Measurements from ENCODE around the gene GLP1R. TPM values are rescaled to one million over a fixed set of nuclear protein-coding genes. Genes with fewer than 3 reads are reported as not detected.

The GLP1R gene
- total RNA-seq, 1 experiment from 2014 or later: 1.8 TPM

- TF ChIP-seq, protein P1, sequence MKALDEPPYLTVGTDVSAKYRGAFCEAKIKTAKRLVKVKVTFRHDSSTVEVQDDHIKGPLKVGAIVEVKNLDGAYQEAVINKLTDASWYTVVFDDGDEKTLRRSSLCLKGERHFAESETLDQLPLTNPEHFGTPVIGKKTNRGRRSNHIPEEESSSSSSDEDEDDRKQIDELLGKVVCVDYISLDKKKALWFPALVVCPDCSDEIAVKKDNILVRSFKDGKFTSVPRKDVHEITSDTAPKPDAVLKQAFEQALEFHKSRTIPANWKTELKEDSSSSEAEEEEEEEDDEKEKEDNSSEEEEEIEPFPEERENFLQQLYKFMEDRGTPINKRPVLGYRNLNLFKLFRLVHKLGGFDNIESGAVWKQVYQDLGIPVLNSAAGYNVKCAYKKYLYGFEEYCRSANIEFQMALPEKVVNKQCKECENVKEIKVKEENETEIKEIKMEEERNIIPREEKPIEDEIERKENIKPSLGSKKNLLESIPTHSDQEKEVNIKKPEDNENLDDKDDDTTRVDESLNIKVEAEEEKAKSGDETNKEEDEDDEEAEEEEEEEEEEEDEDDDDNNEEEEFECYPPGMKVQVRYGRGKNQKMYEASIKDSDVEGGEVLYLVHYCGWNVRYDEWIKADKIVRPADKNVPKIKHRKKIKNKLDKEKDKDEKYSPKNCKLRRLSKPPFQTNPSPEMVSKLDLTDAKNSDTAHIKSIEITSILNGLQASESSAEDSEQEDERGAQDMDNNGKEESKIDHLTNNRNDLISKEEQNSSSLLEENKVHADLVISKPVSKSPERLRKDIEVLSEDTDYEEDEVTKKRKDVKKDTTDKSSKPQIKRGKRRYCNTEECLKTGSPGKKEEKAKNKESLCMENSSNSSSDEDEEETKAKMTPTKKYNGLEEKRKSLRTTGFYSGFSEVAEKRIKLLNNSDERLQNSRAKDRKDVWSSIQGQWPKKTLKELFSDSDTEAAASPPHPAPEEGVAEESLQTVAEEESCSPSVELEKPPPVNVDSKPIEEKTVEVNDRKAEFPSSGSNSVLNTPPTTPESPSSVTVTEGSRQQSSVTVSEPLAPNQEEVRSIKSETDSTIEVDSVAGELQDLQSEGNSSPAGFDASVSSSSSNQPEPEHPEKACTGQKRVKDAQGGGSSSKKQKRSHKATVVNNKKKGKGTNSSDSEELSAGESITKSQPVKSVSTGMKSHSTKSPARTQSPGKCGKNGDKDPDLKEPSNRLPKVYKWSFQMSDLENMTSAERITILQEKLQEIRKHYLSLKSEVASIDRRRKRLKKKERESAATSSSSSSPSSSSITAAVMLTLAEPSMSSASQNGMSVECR (CRISPR knock-in tag; IDR thresholded peaks at IDR 0.05; ENCODE audit: borderline replicate concordance): no peak
- ATAC-seq: no peak
- Mint-ChIP-seq H3K27me3 (ENCODE audit: low read depth) (peaks cover 2% of the 10 kb centered on the region; the same call in 1 of the 2 replicates), H3K27ac (no peak overlapping the region), H3K4me1 (peaks cover 2% of the 10 kb centered on the region; the same call in 1 of the 2 replicates), H3K4me3 (no peak overlapping the region), H3K36me3 (no peaks in the 10 kb centered on the region), H3K9me3 (no peaks in the 10 kb centered on the region)
- ChIA-PET POLR2A (interaction anchor here (1.2 kb wide), 1 partner anchor 238 kb away, joined by 3 read pairs; no protein-coding TSS in a partner anchor), CTCF (interaction anchor here (1.0 to 3.5 kb wide), 3 partner anchors 12 to 92 kb away, joined by 3 to 13 read pairs (median 5); no protein-coding TSS in a partner anchor)
- no peak for DNase-seq (ENCODE audit: low spot score)
These were observed 39.1 kb upstream of the GLP1R start for GRCh38 chr6:39009476-39009875.

DNA sequence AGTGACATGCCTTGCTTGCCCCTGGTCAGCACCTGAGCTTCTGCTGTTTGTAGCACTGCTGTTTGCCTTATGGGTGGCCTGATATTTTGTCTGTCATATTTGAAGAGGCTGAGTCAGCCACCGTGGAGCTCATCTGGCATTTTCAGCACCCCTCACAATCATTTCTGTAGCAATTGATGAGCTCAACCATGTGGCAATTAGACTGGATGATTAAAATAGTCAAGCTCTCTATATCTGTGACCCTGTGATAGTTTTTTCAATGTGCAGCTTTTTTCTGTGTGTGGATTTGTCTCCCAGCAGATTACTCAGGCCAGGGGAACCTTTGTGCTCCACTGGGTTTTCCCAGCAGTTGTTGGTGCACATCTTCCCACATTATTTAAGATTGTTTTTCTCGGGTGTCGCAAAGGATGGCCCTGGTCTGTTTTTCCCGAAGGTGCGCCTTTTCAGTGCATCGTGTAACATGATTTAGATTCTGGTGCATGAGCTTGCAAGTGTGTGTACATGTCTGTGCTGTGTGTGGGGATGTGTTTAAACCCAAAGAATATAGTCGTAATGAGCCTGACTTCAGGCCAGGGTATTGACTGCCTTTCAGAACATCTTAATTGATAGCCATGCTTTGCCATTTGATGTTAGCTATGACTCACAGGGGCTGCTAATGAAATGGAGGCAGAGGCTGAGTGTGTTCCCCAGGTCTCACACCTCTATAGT is 31.6 kb upstream of the GLP1R start:
- POLR2A ChIA-PET: interaction anchor here (0.6 kb wide), 1 partner anchor 137 kb away, joined by 3 read pairs; no protein-coding TSS in a partner anchor
- ATAC-seq: no peak
- CTCF ChIA-PET: interaction anchor here (1.1 to 1.9 kb wide), 5 partner anchors 20 to 286 kb away, joined by 3 to 7 read pairs (median 4); no protein-coding TSS in a partner anchor
- Mint-ChIP-seq H3K27ac (no peak overlapping the region), H3K27me3 (ENCODE audit: low read depth) (peaks cover 6% of the 10 kb centered on the region), H3K9me3 (peaks cover 4% of the 10 kb centered on the region; the same call in 1 of the 2 replicates), H3K4me1 (no peaks in the 10 kb centered on the region; the same call in 1 of the 2 replicates), H3K36me3 (no peaks in the 10 kb centered on the region), H3K4me3 (no peak overlapping the region)
- TF ChIP-seq ZNF671 (CRISPR knock-in tag; IDR thresholded peaks at IDR 0.05) (no peak), ZNF232 (CRISPR knock-in tag; IDR thresholded peaks at IDR 0.05) (no peak), ZNF317 (CRISPR knock-in tag; IDR thresholded peaks at IDR 0.05; ENCODE audit: borderline replicate concordance, low read depth) (no peak), HMGA2 (CRISPR knock-in tag; IDR thresholded peaks at IDR 0.05) (no peak), ZNF219 (CRISPR knock-in tag; IDR thresholded peaks at IDR 0.05; ENCODE audit: borderline replicate concordance) (no peak), FOXP1 (CRISPR knock-in tag; IDR thresholded peaks at IDR 0.05; ENCODE audit: borderline replicate concordance) (no peak), JAZF1 (CRISPR knock-in tag; IDR thresholded peaks at IDR 0.05) (no peak), RELA (CRISPR knock-in tag; IDR thresholded peaks at IDR 0.05; ENCODE audit: borderline replicate concordance) (no peak), NFATC4 (CRISPR knock-in tag; IDR thresholded peaks at IDR 0.05) (no peak), FOXJ3 (CRISPR knock-in tag; IDR thresholded peaks at IDR 0.05; ENCODE audit: borderline replicate concordance) (no peak), SOX15 (CRISPR knock-in tag; IDR thresholded peaks at IDR 0.05) (no peak), AFF4 (CRISPR knock-in tag; IDR thresholded peaks at IDR 0.05; ENCODE audit: borderline replicate concordance) (no peak)
- TF ChIP-seq, protein P2, sequence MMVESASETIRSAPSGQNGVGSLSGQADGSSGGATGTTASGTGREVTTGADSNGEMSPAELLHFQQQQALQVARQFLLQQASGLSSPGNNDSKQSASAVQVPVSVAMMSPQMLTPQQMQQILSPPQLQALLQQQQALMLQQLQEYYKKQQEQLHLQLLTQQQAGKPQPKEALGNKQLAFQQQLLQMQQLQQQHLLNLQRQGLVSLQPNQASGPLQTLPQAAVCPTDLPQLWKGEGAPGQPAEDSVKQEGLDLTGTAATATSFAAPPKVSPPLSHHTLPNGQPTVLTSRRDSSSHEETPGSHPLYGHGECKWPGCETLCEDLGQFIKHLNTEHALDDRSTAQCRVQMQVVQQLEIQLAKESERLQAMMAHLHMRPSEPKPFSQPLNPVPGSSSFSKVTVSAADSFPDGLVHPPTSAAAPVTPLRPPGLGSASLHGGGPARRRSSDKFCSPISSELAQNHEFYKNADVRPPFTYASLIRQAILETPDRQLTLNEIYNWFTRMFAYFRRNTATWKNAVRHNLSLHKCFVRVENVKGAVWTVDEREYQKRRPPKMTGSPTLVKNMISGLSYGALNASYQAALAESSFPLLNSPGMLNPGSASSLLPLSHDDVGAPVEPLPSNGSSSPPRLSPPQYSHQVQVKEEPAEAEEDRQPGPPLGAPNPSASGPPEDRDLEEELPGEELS (CRISPR knock-in tag; IDR thresholded peaks at IDR 0.05): no peak
- TF ChIP-seq, protein P3, sequence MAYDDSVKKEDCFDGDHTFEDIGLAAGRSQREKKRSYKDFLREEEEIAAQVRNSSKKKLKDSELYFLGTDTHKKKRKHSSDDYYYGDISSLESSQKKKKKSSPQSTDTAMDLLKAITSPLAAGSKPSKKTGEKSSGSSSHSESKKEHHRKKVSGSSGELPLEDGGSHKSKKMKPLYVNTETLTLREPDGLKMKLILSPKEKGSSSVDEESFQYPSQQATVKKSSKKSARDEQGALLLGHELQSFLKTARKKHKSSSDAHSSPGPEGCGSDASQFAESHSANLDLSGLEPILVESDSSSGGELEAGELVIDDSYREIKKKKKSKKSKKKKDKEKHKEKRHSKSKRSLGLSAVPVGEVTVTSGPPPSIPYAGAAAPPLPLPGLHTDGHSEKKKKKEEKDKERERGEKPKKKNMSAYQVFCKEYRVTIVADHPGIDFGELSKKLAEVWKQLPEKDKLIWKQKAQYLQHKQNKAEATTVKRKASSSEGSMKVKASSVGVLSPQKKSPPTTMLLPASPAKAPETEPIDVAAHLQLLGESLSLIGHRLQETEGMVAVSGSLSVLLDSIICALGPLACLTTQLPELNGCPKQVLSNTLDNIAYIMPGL (CRISPR knock-in tag; IDR thresholded peaks at IDR 0.05): no peak
- no peak for DNase-seq (ENCODE audit: low spot score)

All from WTC11 (cell line).